MM.1S (cell line): ENCODE measurements around the gene SNRPA.

Experiments
- CTCF ChIP-seq: fragments of 300-600 bp; sonication (generic); IDR thresholded peaks from 2 replicates; pipeline ENCODE4 v1.5.1; 2016; ENCODE audit warnings: antibody characterized with exemption, low read length, mixed read lengths
- EZH2phosphoT487 ChIP-seq: fragments of 300-600 bp; sonication (generic); IDR thresholded peaks from 2 replicates; pipeline ENCODE4 v1.6.1; 2018; ENCODE audit warnings: antibody characterized with exemption, low read length

- TF ChIP-seq CTCF (no peak), EZH2phosphoT487 (no peak)
Measured at GRCh38 chr19:40802300-40803169, 51.5 kb downstream of the SNRPA start.
